ENCODE results near the gene CHMP4B. TPM values are rescaled to one million over a fixed set of nuclear protein-coding genes. Genes with fewer than 3 reads are reported as not detected.
A peak's percentile ranks its signal among the peaks of the same experiment; 100 is the strongest.
"Not testable (repeated sequence)": the region's sequence is repeated elsewhere in the genome, so short reads cannot be mapped to it uniquely, and the experiment has no call there.

CHMP4B gene
- total RNA-seq, 3 donors from 2014 or later (not counting 1 experiment from before 2014, with no cell fraction given) = 63.7 to 74.0 (median 70.0) TPM

DNA sequence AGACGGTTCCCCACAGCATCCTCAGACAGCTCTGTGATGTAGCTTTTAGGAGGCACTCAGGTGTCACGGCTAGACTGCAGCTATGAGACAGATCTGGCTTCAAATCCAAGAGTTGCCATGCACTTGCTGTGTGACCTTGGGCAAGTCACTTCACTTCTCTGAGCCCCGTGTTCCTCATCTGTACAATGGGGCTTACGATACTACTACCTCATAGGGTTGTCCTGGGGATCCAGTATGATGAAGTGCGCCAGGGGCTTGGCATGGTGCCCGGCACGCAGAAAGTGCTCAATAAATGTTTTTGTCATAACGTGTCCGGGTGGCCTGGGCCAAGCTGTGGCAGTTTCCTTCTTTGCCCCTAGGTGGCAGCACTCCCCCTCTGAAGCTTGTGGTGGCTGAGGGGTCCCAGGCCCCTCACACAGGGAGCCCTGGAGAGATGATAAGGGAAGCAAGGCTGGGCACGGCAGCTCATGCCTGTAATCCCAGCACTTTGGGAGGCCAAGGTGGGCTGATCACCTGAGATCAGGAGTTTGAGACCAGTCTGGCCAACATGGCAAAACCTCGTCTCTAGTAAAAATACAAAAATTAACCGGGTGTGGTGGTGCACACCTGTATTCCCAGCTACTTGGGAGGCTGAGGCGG is 19.1 kb upstream of the CHMP4B start:
- H3K4me3 Mint-ChIP-seq = no peak overlapping the region
- Histone ChIP-seq H3K9me3 (ENCODE audit: control insufficient read depth, insufficient read depth, low read length) (no peaks in the 10 kb centered on the region), H3K27ac (ENCODE audit: low read length) (no peak overlapping the region), H3K4me3 (ENCODE audit: low read length) (no peak overlapping the region), H3K4me1 (ENCODE audit: control insufficient read depth, insufficient read depth, low read length) (peaks cover 7% of the 10 kb centered on the region), H3K36me3 (ENCODE audit: control insufficient read depth, insufficient read depth, low read length) (peaks cover 5% of the 10 kb centered on the region), H3K27me3 (ENCODE audit: control insufficient read depth, insufficient read depth, low read length) (no peaks in the 10 kb centered on the region)
- peaks cover 10% of the 10 kb centered on the region in 2 donors for H3K4me1 Mint-ChIP-seq
- H3K27me3 Mint-ChIP-seq (ENCODE audit: low read depth in 2 of 2) = no peaks in the 10 kb centered on the region
- TF ChIP-seq, protein P1, sequence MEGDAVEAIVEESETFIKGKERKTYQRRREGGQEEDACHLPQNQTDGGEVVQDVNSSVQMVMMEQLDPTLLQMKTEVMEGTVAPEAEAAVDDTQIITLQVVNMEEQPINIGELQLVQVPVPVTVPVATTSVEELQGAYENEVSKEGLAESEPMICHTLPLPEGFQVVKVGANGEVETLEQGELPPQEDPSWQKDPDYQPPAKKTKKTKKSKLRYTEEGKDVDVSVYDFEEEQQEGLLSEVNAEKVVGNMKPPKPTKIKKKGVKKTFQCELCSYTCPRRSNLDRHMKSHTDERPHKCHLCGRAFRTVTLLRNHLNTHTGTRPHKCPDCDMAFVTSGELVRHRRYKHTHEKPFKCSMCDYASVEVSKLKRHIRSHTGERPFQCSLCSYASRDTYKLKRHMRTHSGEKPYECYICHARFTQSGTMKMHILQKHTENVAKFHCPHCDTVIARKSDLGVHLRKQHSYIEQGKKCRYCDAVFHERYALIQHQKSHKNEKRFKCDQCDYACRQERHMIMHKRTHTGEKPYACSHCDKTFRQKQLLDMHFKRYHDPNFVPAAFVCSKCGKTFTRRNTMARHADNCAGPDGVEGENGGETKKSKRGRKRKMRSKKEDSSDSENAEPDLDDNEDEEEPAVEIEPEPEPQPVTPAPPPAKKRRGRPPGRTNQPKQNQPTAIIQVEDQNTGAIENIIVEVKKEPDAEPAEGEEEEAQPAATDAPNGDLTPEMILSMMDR (IDR thresholded peaks at IDR 0.05) = peak; percentile 76
- H3K27ac Mint-ChIP-seq = no peak overlapping the region
- ATAC-seq = peak in 2 of 3 donors; percentile 64 to 70
- H3K9me3 Mint-ChIP-seq = no peaks in the 10 kb centered on the region
- 87% methylated on average over 13 of the region's 13 CpGs for WGBS (ENCODE audit: insufficient coverage)
- DNase-seq = peak; percentile 31 to 72
- H3K36me3 Mint-ChIP-seq = peaks cover 6% of the 10 kb centered on the region
- intact Hi-C loops (cut with micrococcal nuclease) = loop anchor here (2.0 kb wide), 1 partner anchor 337 kb away; no protein-coding TSS in a partner anchor

- H3K9me3 ChIP-seq (ENCODE audit: control insufficient read depth, insufficient read depth, low read length); H3K27ac Mint-ChIP-seq; DNase-seq; H3K9me3 Mint-ChIP-seq; H3K36me3 ChIP-seq (ENCODE audit: control insufficient read depth, insufficient read depth, low read length); H3K27me3 Mint-ChIP-seq (ENCODE audit: low read depth in 2 of 2); H3K4me3 Mint-ChIP-seq; H3K4me1 Mint-ChIP-seq; H3K4me3 ChIP-seq (ENCODE audit: low read length); H3K4me1 ChIP-seq (ENCODE audit: control insufficient read depth, insufficient read depth, low read length); H3K36me3 Mint-ChIP-seq; H3K27me3 ChIP-seq (ENCODE audit: control insufficient read depth, insufficient read depth, low read length); H3K27ac ChIP-seq (ENCODE audit: low read length); ATAC-seq: not testable (repeated sequence)
- intact Hi-C loops (cut with micrococcal nuclease) = loop anchor here (2.0 kb wide), 1 partner anchor 336 kb away; no protein-coding TSS in a partner anchor
- WGBS (ENCODE audit: insufficient coverage) = 93% methylated on average over 2 of the region's 3 CpGs
Observed at GRCh38 chr20:33792598-33792989, 18.6 kb upstream of the CHMP4B start.

DNA sequence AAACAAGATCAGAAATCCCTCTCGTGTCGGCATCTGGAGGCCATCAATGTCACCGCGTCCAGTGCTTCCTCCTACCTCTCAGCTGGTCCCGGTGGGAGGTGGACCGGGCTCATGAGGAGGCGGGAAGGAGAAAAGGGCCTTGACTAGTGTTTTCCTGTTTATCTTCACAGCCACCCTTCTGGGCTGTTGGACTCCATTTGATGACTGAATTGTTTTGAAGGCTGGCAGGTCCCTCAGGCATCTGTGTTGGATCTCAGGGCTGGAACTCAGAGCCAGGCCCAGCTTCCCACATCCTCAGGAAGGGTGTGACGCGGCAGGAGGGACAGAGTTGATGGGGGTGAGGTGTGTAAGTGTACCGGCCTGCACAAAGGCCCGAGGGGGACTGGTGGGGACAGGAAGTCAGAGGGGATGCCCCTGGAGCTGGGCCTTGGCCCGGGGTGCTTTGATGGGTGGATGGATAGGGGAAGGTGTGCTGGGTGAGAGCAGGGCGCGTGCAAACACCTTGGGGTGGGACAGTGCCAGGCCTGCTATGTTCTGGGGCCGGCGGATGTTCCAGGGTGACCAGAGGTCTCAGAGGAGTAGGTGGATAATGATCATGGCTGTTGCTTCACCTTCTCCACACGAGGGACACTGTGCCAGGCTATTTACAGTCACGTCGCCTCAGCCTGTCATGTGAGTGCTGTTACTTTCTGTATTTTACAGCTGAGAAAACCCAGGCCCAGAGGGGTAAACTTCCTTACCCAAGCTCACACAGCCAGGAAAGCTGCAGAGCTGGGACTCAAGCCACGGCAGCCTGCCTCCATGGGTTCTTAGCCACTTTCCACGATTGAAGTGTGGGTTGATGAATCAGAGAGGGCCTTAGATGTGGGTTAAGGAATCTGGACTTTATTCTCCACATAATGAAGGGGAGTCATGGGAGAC is 17.9 kb upstream of the CHMP4B start:
- no peaks in the 10 kb centered on the region for H3K27me3 Mint-ChIP-seq (ENCODE audit: low read depth in 2 of 2)
- H3K36me3 Mint-ChIP-seq = peaks cover 6% of the 10 kb centered on the region
- H3K36me3 ChIP-seq (ENCODE audit: control insufficient read depth, insufficient read depth, low read length) = peaks cover 5% of the 10 kb centered on the region
- TF ChIP-seq, protein P1 (IDR thresholded peaks at IDR 0.05) = no peak
- H3K9me3 Mint-ChIP-seq = no peaks in the 10 kb centered on the region
- no peak overlapping the region for H3K4me3 Mint-ChIP-seq
- 74% methylated on average over 20 of the region's 21 CpGs for WGBS (ENCODE audit: insufficient coverage)
- no peak for DNase-seq
- no peak overlapping the region for H3K27ac ChIP-seq (ENCODE audit: low read length)
- no peak overlapping the region for H3K4me3 ChIP-seq (ENCODE audit: low read length)
- H3K4me1 Mint-ChIP-seq = no peaks in the 10 kb centered on the region
- no peaks in the 10 kb centered on the region for H3K4me1 ChIP-seq (ENCODE audit: control insufficient read depth, insufficient read depth, low read length)
- H3K9me3 ChIP-seq (ENCODE audit: control insufficient read depth, insufficient read depth, low read length) = no peaks in the 10 kb centered on the region
- no peaks in the 10 kb centered on the region for H3K27me3 ChIP-seq (ENCODE audit: control insufficient read depth, insufficient read depth, low read length)
- intact Hi-C loops (cut with micrococcal nuclease) = loop anchor here (2.0 kb wide), 1 partner anchor 336 kb away; no protein-coding TSS in a partner anchor
- no peak for ATAC-seq
- H3K27ac Mint-ChIP-seq = peak overlapping the region in 1 of 2 donors; percentile 2

GRCh38 chr20:33796263-33796906 is 14.8 kb upstream of the CHMP4B start:
- H3K9me3 Mint-ChIP-seq = no peaks in the 10 kb centered on the region
- no peaks in the 10 kb centered on the region for H3K36me3 Mint-ChIP-seq
- H3K4me1 Mint-ChIP-seq = no peaks in the 10 kb centered on the region
- H3K27me3 Mint-ChIP-seq (ENCODE audit: low read depth in 2 of 2) = no peaks in the 10 kb centered on the region
- ATAC-seq (no peak), DNase-seq (no peak)
- H3K27me3 ChIP-seq (ENCODE audit: control insufficient read depth, insufficient read depth, low read length) = no peaks in the 10 kb centered on the region
- TF ChIP-seq, protein P1 (IDR thresholded peaks at IDR 0.05) = no peak
- no peaks in the 10 kb centered on the region for H3K9me3 ChIP-seq (ENCODE audit: control insufficient read depth, insufficient read depth, low read length)
- H3K4me1 ChIP-seq (ENCODE audit: control insufficient read depth, insufficient read depth, low read length) = no peaks in the 10 kb centered on the region
- no peak overlapping the region for H3K27ac ChIP-seq (ENCODE audit: low read length)
- H3K4me3 Mint-ChIP-seq = no peak overlapping the region
- WGBS (ENCODE audit: insufficient coverage) = 87% methylated on average over 8 of the region's 9 CpGs
- no peaks in the 10 kb centered on the region for H3K36me3 ChIP-seq (ENCODE audit: control insufficient read depth, insufficient read depth, low read length)
- H3K4me3 ChIP-seq (ENCODE audit: low read length) = no peak overlapping the region
- intact Hi-C loops (cut with micrococcal nuclease) = no loop called here
- H3K27ac Mint-ChIP-seq = no peak overlapping the region
